Hepatic stellate cell (primary cell): ENCODE results near the gene UBASH3A.

ENCODE experiments used
- DNase-seq: peaks from one replicate; pipeline ENCODE4 v3.0.0; 2011; ENCODE audit warnings: low spot score

Gene UBASH3A

GRCh38 chr21:42374864-42375499 lies 28.7 kb upstream of the UBASH3A start:
- DNase-seq = no peak

GRCh38 chr21:42375506-42375905 lies 28.2 kb upstream of the UBASH3A start:
- DNase-seq = no peak

- no peak for DNase-seq
Observed at GRCh38 chr21:42375966-42376337, 27.8 kb upstream of the UBASH3A start.

GRCh38 chr21:42376338-42376982 lies 27.2 kb upstream of the UBASH3A start:
- no peak for DNase-seq

GRCh38 chr21:42377211-42377950 lies 26.3 kb upstream of the UBASH3A start:
- no peak for DNase-seq

- DNase-seq = no peak
Observed at GRCh38 chr21:42377951-42378340, 25.8 kb upstream of the UBASH3A start.

GRCh38 chr21:42378418-42378817 lies 25.3 kb upstream of the UBASH3A start:
- DNase-seq = no peak

GRCh38 chr21:42379426-42380215 lies 24.1 kb upstream of the UBASH3A start:
- no peak for DNase-seq

GRCh38 chr21:42381347-42381984 lies 22.2 kb upstream of the UBASH3A start:
- no peak for DNase-seq

- DNase-seq = no peak
Observed at GRCh38 chr21:42382915-42383314, 20.8 kb upstream of the UBASH3A start.

GRCh38 chr21:42383331-42383730 lies 20.4 kb upstream of the UBASH3A start:
- DNase-seq = no peak

GRCh38 chr21:42384156-42384945 lies 19.4 kb upstream of the UBASH3A start:
- no peak for DNase-seq

GRCh38 chr21:42384989-42385388 lies 18.7 kb upstream of the UBASH3A start:
- no peak for DNase-seq

GRCh38 chr21:42385619-42386018 lies 18.1 kb upstream of the UBASH3A start:
- DNase-seq = no peak

GRCh38 chr21:42386034-42386591 lies 17.6 kb upstream of the UBASH3A start:
- DNase-seq = no peak

GRCh38 chr21:42387164-42387563 lies 16.5 kb upstream of the UBASH3A start:
- no peak for DNase-seq

GRCh38 chr21:42387843-42388340 lies 15.8 kb upstream of the UBASH3A start:
- no peak for DNase-seq

GRCh38 chr21:42388740-42389448 lies 14.8 kb upstream of the UBASH3A start:
- no peak for DNase-seq

GRCh38 chr21:42389449-42389835 lies 14.3 kb upstream of the UBASH3A start:
- DNase-seq = no peak

GRCh38 chr21:42390193-42390592 lies 13.5 kb upstream of the UBASH3A start:
- DNase-seq = no peak
